Brain microvascular endothelial cell (primary cell): Measurements from ENCODE around the gene LYRM2.
A peak's percentile ranks its signal among the peaks of the same experiment; 100 is the strongest.

ENCODE experiments used
- DNase-seq: peaks from one replicate; pipeline ENCODE4 v3.0.0-alpha.2; 2020
- H3K27ac ChIP-seq: fragments of 250-450 bp; sonication (Bioruptor Pico); 2 replicates; pipeline ENCODE4 v1.5.1; 2020; ENCODE audit warnings: mild to moderate bottlenecking, moderate library complexity
- H3K27me3 ChIP-seq: fragments of 250-450 bp; sonication (Bioruptor Pico); replicated peaks from 2 replicates; pipeline ENCODE4 v1.5.1; 2020; ENCODE audit warnings: mild to moderate bottlenecking
- H3K36me3 ChIP-seq: fragments of 250-450 bp; sonication (Bioruptor Pico); replicated peaks from 2 replicates; pipeline ENCODE4 v1.5.1; 2020; ENCODE audit warnings: mild to moderate bottlenecking
- H3K4me3 ChIP-seq: 2 replicates; pipeline ENCODE4 v1.5.1; 2011; ENCODE audit warnings: low read depth, mild to moderate bottlenecking, control low read depth, low read length, moderate library complexity
- in situ Hi-C: cut with HindIII; loops from 2 replicates; pipeline ENCODE4 v1.10.0; 2017; ENCODE audit warnings: low sequenced_read_pairs, low pct_ligation_motif_present
- TF ChIP-seq, protein P1 (sequence below): IDR thresholded peaks from 2 replicates; pipeline ENCODE4 v1.5.1; 2011; ENCODE audit warnings: low read depth, mild to moderate bottlenecking, moderate library complexity, low read length, control low read depth, inconsistent platforms; ENCODE audit errors: missing control alignments

The LYRM2 gene

DNA sequence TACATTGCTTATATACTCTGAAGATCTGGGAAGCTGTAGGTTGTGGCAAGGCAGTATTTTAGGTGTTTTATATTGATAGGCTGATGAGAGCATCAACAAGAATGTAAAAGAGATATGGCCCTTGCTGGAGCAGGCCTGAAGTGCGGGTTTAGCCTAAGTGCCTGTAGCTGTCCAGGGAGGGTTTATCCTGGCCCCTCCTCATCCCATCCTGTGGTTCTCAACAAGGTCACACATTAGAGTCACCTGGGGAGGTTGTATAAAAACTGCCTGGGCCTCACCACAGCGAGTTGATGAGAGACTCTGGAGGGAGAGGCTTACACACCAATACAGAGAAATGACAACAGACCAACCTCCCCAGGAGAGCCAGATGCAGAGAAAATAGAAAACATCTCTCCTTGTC is 48.4 kb downstream of the LYRM2 start:
- TF ChIP-seq, protein P1, sequence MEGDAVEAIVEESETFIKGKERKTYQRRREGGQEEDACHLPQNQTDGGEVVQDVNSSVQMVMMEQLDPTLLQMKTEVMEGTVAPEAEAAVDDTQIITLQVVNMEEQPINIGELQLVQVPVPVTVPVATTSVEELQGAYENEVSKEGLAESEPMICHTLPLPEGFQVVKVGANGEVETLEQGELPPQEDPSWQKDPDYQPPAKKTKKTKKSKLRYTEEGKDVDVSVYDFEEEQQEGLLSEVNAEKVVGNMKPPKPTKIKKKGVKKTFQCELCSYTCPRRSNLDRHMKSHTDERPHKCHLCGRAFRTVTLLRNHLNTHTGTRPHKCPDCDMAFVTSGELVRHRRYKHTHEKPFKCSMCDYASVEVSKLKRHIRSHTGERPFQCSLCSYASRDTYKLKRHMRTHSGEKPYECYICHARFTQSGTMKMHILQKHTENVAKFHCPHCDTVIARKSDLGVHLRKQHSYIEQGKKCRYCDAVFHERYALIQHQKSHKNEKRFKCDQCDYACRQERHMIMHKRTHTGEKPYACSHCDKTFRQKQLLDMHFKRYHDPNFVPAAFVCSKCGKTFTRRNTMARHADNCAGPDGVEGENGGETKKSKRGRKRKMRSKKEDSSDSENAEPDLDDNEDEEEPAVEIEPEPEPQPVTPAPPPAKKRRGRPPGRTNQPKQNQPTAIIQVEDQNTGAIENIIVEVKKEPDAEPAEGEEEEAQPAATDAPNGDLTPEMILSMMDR: no peak
- Histone ChIP-seq H3K36me3 (no peaks in the 10 kb centered on the region), H3K27ac (no peak overlapping the region), H3K4me3 (no peak overlapping the region), H3K27me3 (no peaks in the 10 kb centered on the region)
- DNase-seq: no peak
- in situ Hi-C loops: no loop called here

DNA sequence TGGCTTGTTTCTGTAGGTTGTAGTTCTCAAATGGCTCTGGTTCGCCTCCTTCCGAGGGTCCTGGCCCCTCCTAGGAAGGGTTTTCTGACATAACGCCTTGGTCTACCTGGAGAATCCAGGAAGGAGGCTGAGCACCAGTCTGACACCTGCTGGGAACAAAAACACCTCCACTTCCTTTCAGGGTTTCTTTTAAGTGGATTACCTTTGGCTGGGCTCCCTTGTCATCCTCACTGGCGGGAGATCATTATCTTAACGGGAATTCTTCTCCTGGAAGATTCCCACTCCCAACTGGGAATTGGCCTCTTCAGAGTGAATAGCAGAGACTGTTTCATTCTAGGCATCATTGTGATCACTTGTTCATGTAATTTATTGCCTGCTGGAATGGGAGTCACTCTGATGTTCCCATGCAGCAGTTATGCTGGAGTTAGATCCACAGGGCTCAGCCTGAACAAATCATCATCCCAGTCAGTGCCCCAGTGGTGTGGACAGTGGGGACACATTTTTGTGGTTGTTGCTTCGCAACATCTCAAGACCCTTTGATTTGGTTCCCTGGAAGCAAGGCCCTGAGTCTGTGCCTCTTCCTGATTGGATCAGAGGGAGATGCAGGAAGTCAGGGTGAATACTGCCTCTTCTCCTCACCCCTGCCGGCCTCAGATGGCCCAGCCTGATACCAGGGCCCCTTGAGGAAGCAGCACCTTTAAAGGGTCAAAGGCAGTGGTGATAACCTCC is 49.1 kb downstream of the LYRM2 start:
- no peak for DNase-seq
- in situ Hi-C loops: no loop called here
- Histone ChIP-seq H3K36me3 (no peaks in the 10 kb centered on the region), H3K4me3 (no peak overlapping the region), H3K27me3 (no peaks in the 10 kb centered on the region), H3K27ac (no peak overlapping the region)
- TF ChIP-seq, protein P1: no peak

- H3K4me3 ChIP-seq: no peak overlapping the region
- in situ Hi-C loops: no loop called here
- no peak overlapping the region for H3K27ac ChIP-seq
- no peaks in the 10 kb centered on the region for H3K27me3 ChIP-seq
- no peaks in the 10 kb centered on the region for H3K36me3 ChIP-seq
- TF ChIP-seq, protein P1: no peak
- DNase-seq: peak; percentile 32
Measured at GRCh38 chr6:89585154-89585553, 53.4 kb downstream of the LYRM2 start.

DNA sequence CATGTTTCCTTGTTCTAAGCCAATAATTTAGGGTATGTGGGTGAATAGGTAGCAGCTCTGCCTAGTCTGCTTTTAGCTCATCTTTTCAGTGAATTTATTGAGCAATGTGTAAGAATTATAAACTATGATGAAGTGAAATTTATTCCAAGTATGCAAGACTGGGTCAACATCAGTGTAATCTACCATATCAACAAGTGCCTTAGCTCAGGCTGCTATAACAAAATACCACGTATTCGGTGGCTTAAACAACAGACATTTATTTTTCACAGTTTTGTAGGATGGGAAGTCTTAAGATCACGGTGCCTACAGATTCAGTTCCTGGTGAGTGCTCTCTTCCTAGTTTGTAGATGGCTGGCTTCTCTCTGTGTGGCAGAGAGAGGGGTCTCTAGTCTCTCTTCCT is 54.0 kb downstream of the LYRM2 start:
- Histone ChIP-seq H3K4me3 (no peak overlapping the region), H3K36me3 (no peaks in the 10 kb centered on the region), H3K27ac (no peak overlapping the region), H3K27me3 (no peaks in the 10 kb centered on the region)
- in situ Hi-C loops: no loop called here
- TF ChIP-seq, protein P1: no peak
- no peak for DNase-seq

DNA sequence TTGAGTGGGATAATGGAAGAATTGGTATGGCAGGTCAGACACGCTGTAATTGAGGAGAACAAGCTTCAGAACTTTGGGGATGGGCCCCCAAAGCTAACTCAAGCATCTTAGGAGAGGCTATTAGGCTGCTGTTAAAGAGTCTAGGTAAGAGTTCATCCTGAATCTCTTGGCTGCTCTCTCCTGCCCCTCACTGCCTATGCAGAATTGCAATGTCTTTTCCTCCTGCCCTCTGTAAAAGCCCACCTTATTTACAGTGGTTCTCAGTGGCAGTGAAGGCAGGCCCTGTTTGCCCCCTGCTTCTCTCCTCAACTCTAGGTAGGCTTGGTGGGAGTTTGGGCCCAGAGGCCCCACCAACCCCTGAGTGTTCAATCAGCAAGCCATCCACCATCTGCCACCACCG is 55.0 kb downstream of the LYRM2 start:
- Histone ChIP-seq H3K27me3 (no peaks in the 10 kb centered on the region), H3K27ac (no peak overlapping the region), H3K36me3 (no peaks in the 10 kb centered on the region), H3K4me3 (no peak overlapping the region)
- DNase-seq: no peak
- TF ChIP-seq, protein P1: no peak
- in situ Hi-C loops: no loop called here

DNA sequence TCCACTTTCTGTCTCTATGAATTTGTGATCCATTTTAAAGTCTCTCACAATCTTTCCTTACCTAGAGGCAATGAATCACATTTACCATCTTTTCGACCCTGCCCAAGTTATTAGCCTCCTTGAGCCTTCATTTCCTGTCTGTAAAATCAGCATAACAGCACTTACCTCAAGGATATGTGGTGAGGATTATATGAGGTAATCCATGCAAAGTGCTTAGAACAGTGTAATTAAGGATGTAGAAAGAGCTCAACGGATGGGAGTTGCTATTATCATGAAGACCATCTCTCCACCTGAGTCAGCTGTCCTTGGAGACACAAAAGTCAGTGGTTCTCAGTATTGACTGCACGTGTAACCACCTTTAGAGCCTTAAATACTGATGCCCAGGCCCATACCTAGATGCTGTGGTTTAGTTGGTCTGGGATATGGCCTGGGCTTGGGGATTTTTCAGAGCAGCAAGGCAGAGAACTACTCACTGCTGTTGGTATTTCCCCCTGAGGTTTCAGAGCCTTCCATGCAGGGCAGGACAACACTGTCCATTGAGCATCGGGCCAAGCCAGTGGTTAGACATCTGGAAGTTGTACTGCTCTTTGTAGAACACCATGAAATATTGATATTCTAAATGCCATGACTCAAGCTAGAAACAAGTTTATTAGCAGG is 55.8 kb downstream of the LYRM2 start:
- no peak overlapping the region for H3K4me3 ChIP-seq
- no peak overlapping the region for H3K27ac ChIP-seq
- H3K36me3 ChIP-seq: no peaks in the 10 kb centered on the region
- TF ChIP-seq, protein P1: no peak
- H3K27me3 ChIP-seq: no peaks in the 10 kb centered on the region
- in situ Hi-C loops: no loop called here
- no peak for DNase-seq
